GM03348 (cell line): ENCODE data around the gene SPG11.
A peak's percentile ranks its signal among the peaks of the same experiment; 100 is the strongest.
"Not testable (repeated sequence)": the region's sequence is repeated elsewhere in the genome, so short reads cannot be mapped to it uniquely, and the experiment has no call there.

Source experiments
- DNase-seq: peaks from one replicate; pipeline ENCODE4 v3.0.0; 2012; ENCODE audit warnings: low spot score

SPG11 gene

GRCh38 chr15:44565387-44566154 is 97.9 kb downstream of the SPG11 start:
- no peak for DNase-seq

GRCh38 chr15:44560926-44561325 is 102.5 kb downstream of the SPG11 start:
- DNase-seq, result not testable (repeated sequence)

GRCh38 chr15:44554934-44555723 is 108.3 kb downstream of the SPG11 start:
- no peak for DNase-seq

- no peak for DNase-seq
Observed at GRCh38 chr15:44550734-44551133, 112.7 kb downstream of the SPG11 start.

GRCh38 chr15:44550256-44550655 is 113.2 kb downstream of the SPG11 start:
- DNase-seq, result peak; percentile 37

- DNase-seq, result not testable (repeated sequence)
Observed at GRCh38 chr15:44549152-44549551, 114.3 kb downstream of the SPG11 start.

- DNase-seq, result peak; percentile 50
Observed at GRCh38 chr15:44545913-44546802, 117.3 kb downstream of the SPG11 start.

- DNase-seq, result not testable (repeated sequence)
Observed at GRCh38 chr15:44544745-44545144, 118.7 kb downstream of the SPG11 start.

GRCh38 chr15:44542596-44542995 is 120.9 kb downstream of the SPG11 start:
- no peak for DNase-seq

GRCh38 chr15:44541282-44541958 is 122.0 kb downstream of the SPG11 start:
- peak; percentile 62 for DNase-seq

GRCh38 chr15:44537735-44538240 is 125.7 kb downstream of the SPG11 start:
- DNase-seq, result no peak

GRCh38 chr15:44536962-44537734 is 126.3 kb downstream of the SPG11 start, which contains the start of gene EIF3J:
EIF3J (plus strand) TSS chr15:44537147; CDS start chr15:44537195, 48 bp downstream.
- DNase-seq, result peak; percentile 98

- peak; percentile 93 for DNase-seq
Observed at GRCh38 chr15:44536302-44536961, 127.0 kb downstream of the SPG11 start.

- peak; percentile 25 for DNase-seq
Observed at GRCh38 chr15:44535523-44536301, 127.8 kb downstream of the SPG11 start.

- DNase-seq, result no peak
Observed at GRCh38 chr15:44535092-44535491, 128.4 kb downstream of the SPG11 start.

- no peak for DNase-seq
Observed at GRCh38 chr15:44532689-44533088, 130.8 kb downstream of the SPG11 start.

- not testable (repeated sequence) for DNase-seq
Observed at GRCh38 chr15:44532275-44532674, 131.2 kb downstream of the SPG11 start.

GRCh38 chr15:44530653-44531052 is 132.8 kb downstream of the SPG11 start:
- no peak for DNase-seq
